ENCODE results near the gene PAF1. TPM values are rescaled to one million over a fixed set of nuclear protein-coding genes. Genes with fewer than 3 reads are reported as not detected.
A peak's percentile ranks its signal among the peaks of the same experiment; 100 is the strongest.
"Not testable (repeated sequence)": the region's sequence is repeated elsewhere in the genome, so short reads cannot be mapped to it uniquely, and the experiment has no call there.

PAF1 gene
- polyA plus RNA-seq, 1 donor from 2014 or later: 64.1 TPM

DNA sequence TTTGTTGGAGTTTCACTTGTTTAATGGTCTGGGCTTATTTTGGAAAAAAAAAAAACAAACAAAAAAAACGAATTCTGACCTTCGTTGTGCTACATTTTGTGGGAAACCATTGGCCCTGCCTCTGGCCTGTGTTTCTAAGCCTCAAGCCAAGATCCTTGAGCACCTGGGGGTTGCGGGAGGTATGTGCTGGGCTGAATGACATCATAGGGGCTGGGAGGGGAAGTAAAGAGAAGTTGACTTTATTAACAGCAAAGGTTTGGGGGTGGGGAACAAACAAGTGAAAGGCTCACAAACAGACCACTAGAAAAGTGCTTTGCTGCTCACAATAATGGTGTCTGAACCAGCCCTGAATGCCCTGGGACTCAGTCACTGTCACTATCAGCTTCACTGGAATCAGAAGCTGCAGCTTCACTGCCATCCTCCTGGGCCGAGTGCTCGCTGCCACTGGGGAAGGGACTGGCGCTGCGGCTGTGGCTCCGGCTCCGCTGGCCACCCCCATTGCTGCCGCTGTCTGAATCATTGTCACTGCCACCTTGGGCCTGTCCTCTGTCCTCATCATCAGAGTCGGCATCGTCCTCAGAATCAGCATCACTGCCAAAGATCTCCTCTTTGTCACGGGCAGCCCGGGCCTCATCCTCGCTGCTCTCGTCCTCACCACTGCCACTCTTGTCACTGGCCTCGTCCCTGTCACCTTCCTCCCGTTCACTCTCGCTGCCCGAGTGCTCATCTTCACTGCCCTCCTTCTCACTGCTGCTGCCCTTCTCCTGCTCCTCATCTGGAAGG is 5.1 kb downstream of the PAF1 start:
- peaks cover 3% of the 10 kb centered on the region for H3K36me3 Mint-ChIP-seq
- H3K4me3 Mint-ChIP-seq: peak overlapping the region in 2 of 4 donors; percentile 43 to 51
- H3K27me3 Mint-ChIP-seq: no peaks in the 10 kb centered on the region
- peak overlapping the region in 2 of 3 donors; percentile 14 to 91 for H3K27ac Mint-ChIP-seq
- H3K9me3 Mint-ChIP-seq: no peaks in the 10 kb centered on the region
- peaks cover under 1 to 9% (median 7%) of the 10 kb centered on the region in 3 donors for H3K4me1 Mint-ChIP-seq

DNA sequence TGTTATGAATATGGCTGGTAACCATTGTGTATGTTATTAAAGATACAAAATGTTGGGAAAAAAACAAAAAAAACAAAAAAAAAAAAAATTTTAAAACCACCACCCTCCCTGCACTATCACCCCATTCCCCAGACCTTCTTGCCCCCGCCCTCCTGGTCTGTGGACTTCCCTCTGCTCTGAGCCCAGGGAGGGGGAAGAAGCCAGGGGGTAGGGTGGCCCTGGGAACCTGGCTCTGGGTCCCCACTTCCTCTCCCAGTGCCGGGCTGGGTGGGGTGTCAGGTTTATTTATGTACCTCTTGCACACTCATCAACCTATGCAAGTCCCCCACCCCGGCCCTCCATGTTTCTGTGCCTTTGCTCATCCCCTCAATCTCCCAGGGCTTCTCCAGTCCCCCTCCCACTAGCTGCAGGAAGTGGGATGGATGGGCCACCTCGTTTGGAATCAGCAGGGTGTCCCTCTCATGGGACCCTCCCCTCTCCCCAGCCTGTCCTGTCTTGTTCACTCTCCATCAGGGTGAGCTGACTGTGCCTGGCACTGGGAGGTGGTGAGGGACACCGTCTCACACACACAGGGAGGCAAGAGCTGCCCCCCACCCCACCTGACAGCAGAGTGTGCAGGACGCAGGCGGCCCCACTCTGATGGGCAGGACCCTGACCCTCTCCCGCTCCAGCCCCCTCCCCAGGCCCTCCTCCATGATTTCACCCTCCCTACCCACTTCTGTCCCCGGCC is 5.9 kb downstream of the PAF1 start:
- no peaks in the 10 kb centered on the region for H3K9me3 Mint-ChIP-seq
- peaks cover 0 to 4% (median 2%) of the 10 kb centered on the region in 3 donors for H3K4me1 Mint-ChIP-seq
- no peaks in the 10 kb centered on the region for H3K27me3 Mint-ChIP-seq
- H3K36me3 Mint-ChIP-seq: peaks cover 3% of the 10 kb centered on the region
- H3K4me3 Mint-ChIP-seq: no peak overlapping the region
- H3K27ac Mint-ChIP-seq: peak overlapping the region in 2 of 3 donors; percentile 90 to 91

DNA sequence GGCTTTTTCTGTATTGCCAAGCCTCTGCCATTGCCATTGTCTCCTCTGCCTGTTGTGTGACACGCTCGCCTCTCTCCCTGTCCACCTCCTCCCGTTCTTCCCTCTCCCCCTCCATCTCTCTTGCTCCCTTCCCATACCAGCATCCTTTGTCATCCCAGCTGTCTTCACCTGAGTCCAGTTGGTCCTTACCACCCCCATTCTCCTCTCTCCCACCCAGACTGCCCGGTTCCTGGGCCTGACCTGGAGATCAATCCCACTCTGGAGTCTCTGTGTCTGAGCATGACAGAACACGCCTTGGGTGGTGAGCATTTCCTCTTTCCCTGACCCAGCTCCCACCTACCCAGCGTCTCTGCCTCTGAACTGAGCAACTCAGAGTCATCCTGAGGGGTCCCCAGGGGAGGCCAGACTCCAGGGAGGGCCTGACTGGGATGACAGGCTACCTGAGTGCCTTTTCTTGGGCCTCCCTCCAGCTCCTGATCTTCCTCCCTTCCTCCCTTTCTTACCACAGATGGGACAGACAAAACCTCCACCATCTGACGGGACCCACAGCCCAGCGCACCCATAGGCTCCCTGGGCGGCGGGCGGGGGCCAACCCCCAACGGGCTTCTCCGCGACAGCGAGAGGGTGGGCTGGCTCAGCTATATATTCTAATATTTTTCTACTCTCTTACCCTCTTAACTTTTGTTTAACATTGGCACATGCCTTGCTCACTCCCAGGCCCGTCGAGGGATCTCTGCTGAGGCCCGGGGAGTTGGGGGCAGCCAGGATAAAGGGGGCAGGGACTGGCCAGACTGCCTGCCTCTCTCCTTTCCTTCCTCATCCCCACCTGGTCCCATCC is 7.7 kb downstream of the PAF1 start:
- Mint-ChIP-seq H3K9me3 (no peaks in the 10 kb centered on the region), H3K36me3 (peaks cover 4% of the 10 kb centered on the region), H3K27ac (peak overlapping the region in 2 of 3 donors; percentile 71 to 79), H3K27me3 (no peaks in the 10 kb centered on the region), H3K4me1 (peaks cover 0 to 4% (median 0%) of the 10 kb centered on the region in 3 donors), H3K4me3 (peak overlapping the region in 1 of 4 donors; percentile 29)

DNA sequence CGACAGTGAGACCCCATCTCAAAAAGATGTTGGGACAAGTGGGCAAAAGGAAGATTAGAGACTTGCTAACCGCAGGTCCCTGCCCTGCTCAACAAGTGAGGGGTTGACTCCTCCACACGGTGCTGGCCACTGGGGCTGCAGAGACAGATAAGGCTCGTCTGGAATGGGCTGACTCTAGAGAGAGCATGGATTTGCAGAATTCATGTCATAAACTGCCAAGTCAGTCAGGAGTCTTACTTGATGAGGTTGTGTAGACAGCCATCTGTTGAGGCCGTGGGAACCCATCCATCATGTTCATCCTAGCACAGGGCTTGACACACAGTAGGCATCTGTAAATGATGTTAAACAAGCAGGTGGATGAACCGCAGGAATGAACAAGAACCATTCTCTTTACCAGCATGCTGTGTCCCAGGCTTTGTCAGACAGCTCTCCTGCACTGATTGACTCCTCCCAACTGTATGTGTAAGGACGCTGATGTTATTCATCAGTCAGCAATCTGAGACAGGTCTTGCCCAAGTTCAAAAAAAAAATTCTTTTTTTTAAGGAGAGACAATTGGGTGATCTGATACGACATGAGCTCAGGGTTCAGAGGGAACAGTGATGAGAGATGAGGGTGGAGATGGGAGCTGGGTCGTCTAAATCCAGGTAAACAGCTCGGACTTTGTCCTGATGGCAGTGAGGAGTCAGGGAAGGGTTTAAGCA is 8.8 kb downstream of the PAF1 start:
- Mint-ChIP-seq H3K27me3 (no peaks in the 10 kb centered on the region), H3K4me3 (peak overlapping the region in 1 of 4 donors; percentile 5), H3K36me3 (peaks cover 4% of the 10 kb centered on the region), H3K4me1 (peaks cover 0 to 4% (median 0%) of the 10 kb centered on the region in 3 donors), H3K9me3 (no peaks in the 10 kb centered on the region), H3K27ac (peak overlapping the region in 1 of 3 donors; percentile 79)

DNA sequence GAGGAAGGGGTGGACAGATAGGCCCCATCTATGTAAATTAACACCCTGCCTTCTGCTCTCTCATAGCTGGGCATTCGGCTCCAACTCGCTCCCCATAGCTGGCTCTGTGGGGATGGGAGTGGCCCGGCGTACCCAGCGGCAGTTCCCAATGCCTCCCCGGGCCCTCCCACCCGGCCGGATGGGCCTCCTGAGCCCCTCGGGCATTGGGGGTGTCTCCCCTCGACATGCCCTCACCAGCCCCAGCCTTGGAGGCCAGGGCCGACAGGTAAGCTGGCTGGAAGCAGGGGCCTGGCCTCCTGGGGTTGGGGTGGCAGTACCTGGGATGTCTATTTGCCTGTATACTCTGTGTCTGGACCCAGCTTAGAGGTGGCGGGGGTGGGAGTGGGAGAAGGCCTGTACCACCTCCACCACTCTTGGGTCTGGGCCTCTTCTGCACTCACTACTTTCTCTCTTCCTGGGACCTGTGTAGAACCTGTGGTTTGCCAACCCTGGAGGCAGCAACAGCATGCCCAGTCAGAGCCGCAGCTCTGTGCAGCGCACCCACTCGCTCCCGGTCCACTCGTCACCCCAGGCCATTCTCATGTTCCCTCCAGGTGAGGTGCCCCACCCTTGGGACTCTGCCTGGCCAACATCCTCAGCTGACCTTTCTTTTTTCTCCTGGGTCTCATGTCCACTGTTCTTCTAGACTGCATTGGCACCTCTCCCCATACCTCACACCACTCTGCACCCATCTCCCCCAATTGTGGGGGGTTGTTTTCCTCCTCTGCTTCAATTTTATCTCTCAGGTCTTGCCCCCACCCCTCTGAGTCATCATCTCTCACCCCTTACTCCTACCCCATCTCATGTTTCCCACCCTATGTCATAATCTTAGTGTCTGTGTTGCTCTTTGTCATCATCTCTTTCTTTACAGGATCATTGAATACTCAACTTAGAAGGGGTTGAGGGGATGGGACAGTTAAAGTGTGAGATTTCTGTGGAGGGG is 10.1 kb downstream of the PAF1 start:
- Mint-ChIP-seq H3K27ac (peak overlapping the region in 2 of 3 donors; percentile 48 to 74), H3K4me1 (peaks cover 0 to 4% (median 0%) of the 10 kb centered on the region in 3 donors), H3K36me3 (peaks cover 6% of the 10 kb centered on the region), H3K9me3 (no peaks in the 10 kb centered on the region), H3K4me3 (peak overlapping the region in 1 of 4 donors; percentile 63), H3K27me3 (no peaks in the 10 kb centered on the region)

DNA sequence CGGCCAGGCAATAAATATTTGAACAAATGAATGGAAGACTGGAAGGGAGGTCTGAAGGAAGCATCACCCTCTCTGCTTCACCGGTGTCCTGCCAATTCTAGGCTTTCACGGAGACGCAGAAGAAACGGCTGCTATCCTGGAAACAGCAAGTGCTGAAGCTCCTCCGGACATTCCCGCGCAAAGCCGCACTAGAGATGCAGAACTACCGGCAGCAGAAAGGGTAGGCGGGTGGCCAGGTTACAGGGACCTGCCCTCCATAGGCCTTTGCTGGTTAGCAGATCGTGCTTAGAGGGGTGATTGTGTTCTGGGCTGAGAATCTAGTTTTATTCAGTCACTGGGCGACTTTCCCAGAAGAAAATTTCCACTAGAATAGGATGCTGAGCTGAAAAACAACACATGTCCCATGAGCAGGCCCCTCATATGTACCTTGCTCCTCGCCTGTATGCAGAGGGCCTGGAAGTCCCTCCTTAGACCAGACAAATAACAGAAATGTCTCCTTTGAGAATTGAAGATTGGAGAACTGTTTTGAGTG is 11.0 kb downstream of the PAF1 start:
- Mint-ChIP-seq H3K4me3 (no peak overlapping the region), H3K36me3 (peaks cover 6% of the 10 kb centered on the region), H3K9me3 (no peaks in the 10 kb centered on the region), H3K27me3 (no peaks in the 10 kb centered on the region), H3K4me1 (peaks cover 0 to 4% (median 0%) of the 10 kb centered on the region in 3 donors), H3K27ac (no peak overlapping the region)

DNA sequence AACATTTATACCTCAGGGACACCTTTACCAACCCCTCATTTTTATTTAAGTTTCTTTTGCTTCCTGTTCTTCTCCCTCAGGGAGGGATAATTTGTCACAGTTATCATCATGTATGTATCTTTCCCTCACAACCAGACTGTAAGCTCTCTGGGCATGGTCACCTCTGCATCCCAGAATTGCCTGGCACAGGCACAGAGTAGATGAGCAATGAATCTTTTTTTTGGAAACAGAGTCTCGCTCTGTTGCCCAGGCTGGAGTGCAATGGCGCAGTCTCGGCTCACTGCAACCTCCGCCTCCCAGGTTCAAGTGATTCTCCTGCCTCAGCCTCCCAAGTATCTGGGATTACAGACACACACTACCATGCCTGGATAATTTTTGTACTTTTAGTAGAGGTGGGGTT is 11.5 kb downstream of the PAF1 start:
- not testable (repeated sequence) for H3K4me1 Mint-ChIP-seq, H3K4me3 Mint-ChIP-seq, H3K27me3 Mint-ChIP-seq, H3K36me3 Mint-ChIP-seq, H3K9me3 Mint-ChIP-seq
- H3K27ac Mint-ChIP-seq: peak overlapping the region in 1 of 3 donors; percentile 15

DNA sequence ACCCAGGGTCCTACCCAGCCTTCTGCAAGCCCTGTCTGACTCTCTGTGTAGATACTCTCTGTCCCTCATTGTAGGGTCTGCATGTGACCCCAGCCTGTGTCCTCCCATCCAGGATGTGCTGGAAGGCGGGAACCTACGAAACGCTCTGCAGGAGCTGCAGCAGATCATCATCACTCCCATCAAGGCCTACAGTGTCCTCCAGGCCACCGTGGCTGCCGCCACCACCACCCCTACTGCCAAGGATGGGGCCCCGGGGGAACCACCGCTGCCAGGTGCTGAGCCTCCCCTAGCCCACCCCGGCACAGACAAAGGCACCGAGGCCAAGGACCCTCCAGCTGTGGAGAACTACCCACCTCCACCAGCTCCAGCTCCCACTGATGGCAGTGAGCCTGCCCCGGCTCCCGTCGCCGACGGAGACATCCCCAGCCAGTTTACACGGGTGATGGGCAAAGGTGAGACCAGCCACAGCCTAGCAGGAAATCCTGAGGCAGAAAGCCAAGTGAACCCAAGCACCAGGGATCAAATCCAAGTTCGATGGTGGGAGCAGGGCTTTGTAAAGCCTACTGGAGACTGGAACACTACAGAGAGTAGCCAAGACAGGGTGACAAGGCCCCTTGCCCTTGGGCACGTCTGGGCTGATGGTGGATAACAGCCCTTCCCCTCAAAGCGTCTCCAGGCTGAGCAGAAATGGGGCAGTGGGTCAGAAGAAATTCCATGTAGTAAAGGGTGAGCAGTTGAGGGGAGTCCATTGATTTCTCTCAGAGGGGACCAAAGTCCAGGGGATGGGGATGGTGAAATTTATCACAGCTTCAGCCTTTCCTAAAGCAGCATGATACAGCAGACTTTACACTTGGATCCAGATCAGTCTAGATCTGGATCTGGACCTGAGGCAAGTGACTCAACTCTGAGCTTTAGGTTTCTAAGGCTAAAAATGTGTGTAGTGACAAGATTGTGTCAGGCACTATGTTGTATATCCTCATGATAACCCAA is 13.2 kb downstream of the PAF1 start:
- Mint-ChIP-seq H3K27me3 (no peaks in the 10 kb centered on the region), H3K36me3 (peaks cover 6% of the 10 kb centered on the region), H3K4me3 (no peak overlapping the region), H3K9me3 (no peaks in the 10 kb centered on the region), H3K4me1 (peaks cover 0 to 6% (median 4%) of the 10 kb centered on the region in 3 donors), H3K27ac (peak overlapping the region in 1 of 3 donors; percentile 77)

DNA sequence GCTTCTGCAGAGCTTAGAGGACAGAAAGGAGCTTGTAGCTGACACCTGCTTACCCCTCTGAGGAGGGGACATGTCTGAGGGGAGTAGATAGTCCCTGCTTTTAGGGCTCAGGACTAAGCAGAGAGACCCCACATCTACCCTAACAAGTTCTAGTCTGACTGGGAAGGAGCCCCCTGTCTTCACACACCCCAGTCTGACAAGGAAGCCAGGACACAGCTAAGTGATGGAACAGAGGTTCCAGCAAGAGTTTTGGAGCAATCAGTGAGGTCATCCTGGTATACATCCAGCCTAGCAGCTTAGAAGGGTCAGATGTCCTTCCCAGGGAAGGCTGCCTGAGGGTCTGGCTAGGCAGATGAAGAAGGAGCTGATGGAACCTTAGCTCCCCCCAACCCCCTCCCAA is 15.0 kb downstream of the PAF1 start:
- Mint-ChIP-seq H3K27me3 (no peaks in the 10 kb centered on the region), H3K36me3 (peaks cover 6% of the 10 kb centered on the region), H3K27ac (no peak overlapping the region), H3K4me3 (no peak overlapping the region), H3K9me3 (no peaks in the 10 kb centered on the region), H3K4me1 (peaks cover 2 to 4% (median 3%) of the 10 kb centered on the region in 3 donors)

DNA sequence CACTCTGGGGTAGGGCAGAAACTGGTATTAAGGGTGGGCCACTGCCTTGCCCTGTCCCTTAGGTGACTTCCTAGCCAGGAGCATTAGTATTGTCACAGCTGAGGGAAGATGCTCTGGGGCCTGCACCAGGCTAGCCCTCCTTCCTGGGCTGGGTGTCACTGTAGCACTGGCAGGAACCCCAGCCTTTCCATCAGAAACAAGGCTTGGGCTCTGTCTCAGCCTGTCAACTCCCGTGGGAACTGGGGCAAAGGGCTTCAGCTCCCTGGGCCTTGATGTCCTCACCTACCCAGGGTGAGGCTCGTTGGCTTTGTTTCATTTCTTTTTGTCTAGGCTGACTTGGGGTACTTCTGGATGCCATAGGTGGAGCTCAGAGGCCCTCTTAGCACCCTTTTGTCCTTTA is 18.0 kb downstream of the PAF1 start:
- no peak overlapping the region for H3K4me3 Mint-ChIP-seq
- H3K27me3 Mint-ChIP-seq: no peaks in the 10 kb centered on the region
- H3K27ac Mint-ChIP-seq: no peak overlapping the region
- no peaks in the 10 kb centered on the region for H3K9me3 Mint-ChIP-seq
- peaks cover 2 to 4% (median 3%) of the 10 kb centered on the region in 3 donors for H3K4me1 Mint-ChIP-seq
- peaks cover 3% of the 10 kb centered on the region for H3K36me3 Mint-ChIP-seq

DNA sequence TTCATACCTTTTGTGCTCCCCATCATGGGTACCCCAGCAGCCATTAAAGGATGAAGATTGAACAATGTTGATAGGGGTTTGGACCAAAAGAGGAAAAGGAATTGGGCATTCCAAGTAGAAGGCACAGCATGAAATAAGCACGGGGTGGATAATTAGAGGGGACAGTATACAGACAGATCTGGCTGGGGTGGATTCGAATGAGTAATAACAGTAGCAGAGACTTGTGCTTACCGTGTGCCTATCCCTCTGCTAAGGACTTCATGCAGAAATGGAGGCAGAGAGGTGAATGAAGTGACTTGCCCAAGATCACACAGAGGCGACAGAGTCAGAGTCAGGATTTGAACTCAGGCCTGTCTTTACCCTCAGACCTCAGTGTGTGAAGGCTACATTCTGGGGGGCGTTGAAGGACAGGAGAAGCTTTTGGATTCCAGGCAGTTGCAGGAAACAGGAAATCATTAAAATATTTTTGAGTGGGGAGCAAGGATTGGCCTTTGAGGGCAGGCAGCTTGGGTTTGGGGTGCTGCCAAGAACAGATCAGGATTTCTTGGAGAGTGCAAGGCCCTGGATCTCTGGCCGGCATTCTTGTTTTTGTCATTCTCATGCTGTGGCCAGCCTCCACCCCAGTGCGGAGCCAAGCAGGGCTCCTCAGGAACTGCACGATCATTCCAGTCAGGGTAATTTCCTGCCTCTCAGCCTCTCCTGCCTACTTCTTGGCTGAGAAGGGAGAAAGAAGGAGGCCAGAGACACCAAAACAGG is 18.7 kb downstream of the PAF1 start:
- no peaks in the 10 kb centered on the region for H3K9me3 Mint-ChIP-seq
- H3K4me1 Mint-ChIP-seq: peaks cover 2 to 4% (median 3%) of the 10 kb centered on the region in 3 donors
- no peaks in the 10 kb centered on the region for H3K27me3 Mint-ChIP-seq
- no peak overlapping the region for H3K4me3 Mint-ChIP-seq
- H3K36me3 Mint-ChIP-seq: peaks cover 3% of the 10 kb centered on the region
- peak overlapping the region in 2 of 3 donors; percentile 22 to 59 for H3K27ac Mint-ChIP-seq

DNA sequence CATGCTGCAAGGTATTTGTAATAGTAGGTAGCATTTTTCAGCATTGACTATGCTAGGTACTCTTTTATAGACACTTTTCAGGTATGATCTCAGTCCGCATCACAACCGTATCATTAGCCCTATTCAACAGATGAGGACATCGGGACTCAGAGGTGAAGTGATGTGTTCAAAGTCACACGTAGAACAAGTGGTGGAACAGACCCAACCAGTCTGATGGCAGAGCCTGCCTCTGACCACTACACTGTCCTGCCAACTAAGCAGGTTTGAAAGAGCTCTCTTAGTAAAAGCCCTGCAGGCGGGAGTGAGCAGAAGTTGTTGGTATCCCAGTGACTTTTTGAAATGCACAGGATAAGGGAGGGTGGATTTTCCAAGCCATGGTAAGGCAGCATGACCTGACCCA is 20.2 kb downstream of the PAF1 start:
- peaks cover 2 to 4% (median 3%) of the 10 kb centered on the region in 3 donors for H3K4me1 Mint-ChIP-seq
- no peaks in the 10 kb centered on the region for H3K9me3 Mint-ChIP-seq
- no peak overlapping the region for H3K4me3 Mint-ChIP-seq
- H3K27ac Mint-ChIP-seq: no peak overlapping the region
- no peaks in the 10 kb centered on the region for H3K27me3 Mint-ChIP-seq
- peaks cover 3% of the 10 kb centered on the region for H3K36me3 Mint-ChIP-seq

Data from IgD-negative memory B cell (primary cell).